ENCODE data around the gene RXRB.

RXRB gene

GRCh38 chr6:33211666-33212422 lies 11.4 kb upstream of the RXRB start:
- H4K20me1 ChIP-seq (ENCODE audit: insufficient read depth, low read length) = no peaks in the 10 kb centered on the region
- H3K4me3 ChIP-seq (ENCODE audit: low read depth, low read length, poor library complexity, severe bottlenecking) = no peak overlapping the region
- H3K36me3 ChIP-seq (ENCODE audit: insufficient read depth, low read length) = peaks cover 14% of the 10 kb centered on the region
- no peaks in the 10 kb centered on the region for H3K79me2 ChIP-seq (ENCODE audit: insufficient read depth, low read length)
- no peaks in the 10 kb centered on the region for H3K27me3 ChIP-seq (ENCODE audit: insufficient read depth, low read length)
- H3K9me2 ChIP-seq (ENCODE audit: low read depth, low read length) = no peaks in the 10 kb centered on the region
- no peak overlapping the region for H3K4me2 ChIP-seq (ENCODE audit: low read length)
- no peaks in the 10 kb centered on the region for H3K9me3 ChIP-seq (ENCODE audit: low read length)
- H3K4me1 ChIP-seq (ENCODE audit: insufficient read depth, low read length, severe bottlenecking) = peaks cover 19% of the 10 kb centered on the region
- H3K27ac ChIP-seq (ENCODE audit: low read depth, low read length, poor library complexity, severe bottlenecking) = no peak overlapping the region
- TF ChIP-seq EZH2 (IDR thresholded peaks at IDR 0.05; ENCODE audit: borderline replicate concordance, low read length) = no peak
- TF ChIP-seq, protein P1, sequence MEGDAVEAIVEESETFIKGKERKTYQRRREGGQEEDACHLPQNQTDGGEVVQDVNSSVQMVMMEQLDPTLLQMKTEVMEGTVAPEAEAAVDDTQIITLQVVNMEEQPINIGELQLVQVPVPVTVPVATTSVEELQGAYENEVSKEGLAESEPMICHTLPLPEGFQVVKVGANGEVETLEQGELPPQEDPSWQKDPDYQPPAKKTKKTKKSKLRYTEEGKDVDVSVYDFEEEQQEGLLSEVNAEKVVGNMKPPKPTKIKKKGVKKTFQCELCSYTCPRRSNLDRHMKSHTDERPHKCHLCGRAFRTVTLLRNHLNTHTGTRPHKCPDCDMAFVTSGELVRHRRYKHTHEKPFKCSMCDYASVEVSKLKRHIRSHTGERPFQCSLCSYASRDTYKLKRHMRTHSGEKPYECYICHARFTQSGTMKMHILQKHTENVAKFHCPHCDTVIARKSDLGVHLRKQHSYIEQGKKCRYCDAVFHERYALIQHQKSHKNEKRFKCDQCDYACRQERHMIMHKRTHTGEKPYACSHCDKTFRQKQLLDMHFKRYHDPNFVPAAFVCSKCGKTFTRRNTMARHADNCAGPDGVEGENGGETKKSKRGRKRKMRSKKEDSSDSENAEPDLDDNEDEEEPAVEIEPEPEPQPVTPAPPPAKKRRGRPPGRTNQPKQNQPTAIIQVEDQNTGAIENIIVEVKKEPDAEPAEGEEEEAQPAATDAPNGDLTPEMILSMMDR (IDR thresholded peaks at IDR 0.05; ENCODE audit: low read length) = no peak
- no peak overlapping the region for H2AFZ ChIP-seq (ENCODE audit: low read length)
- no peaks in the 10 kb centered on the region for H3F3A ChIP-seq (ENCODE audit: insufficient read depth, low read length)
- H3K9ac ChIP-seq (ENCODE audit: low read length) = no peak overlapping the region

- Histone ChIP-seq H3K27me3 (ENCODE audit: insufficient read depth, low read length) (no peaks in the 10 kb centered on the region), H3K4me1 (ENCODE audit: insufficient read depth, low read length, severe bottlenecking) (peaks cover 20% of the 10 kb centered on the region)
These were observed 10.7 kb upstream of the RXRB start for GRCh38 chr6:33211136-33211535.

GRCh38 chr6:33209856-33210255 lies 9.4 kb upstream of the RXRB start:
- peaks cover 28% of the 10 kb centered on the region for H3K4me1 ChIP-seq (ENCODE audit: insufficient read depth, low read length, severe bottlenecking)
- no peak for TF ChIP-seq EZH2 (IDR thresholded peaks at IDR 0.05; ENCODE audit: borderline replicate concordance, low read length)
- TF ChIP-seq, protein P1 (IDR thresholded peaks at IDR 0.05; ENCODE audit: low read length) = no peak
- H3K27me3 ChIP-seq (ENCODE audit: insufficient read depth, low read length) = no peaks in the 10 kb centered on the region
- H4K20me1 ChIP-seq (ENCODE audit: insufficient read depth, low read length) = no peaks in the 10 kb centered on the region
- H3K4me2 ChIP-seq (ENCODE audit: low read length) = no peak overlapping the region
- H3K9ac ChIP-seq (ENCODE audit: low read length) = no peak overlapping the region
- no peak overlapping the region for H2AFZ ChIP-seq (ENCODE audit: low read length)
- peaks cover 14% of the 10 kb centered on the region for H3K36me3 ChIP-seq (ENCODE audit: insufficient read depth, low read length)
- H3F3A ChIP-seq (ENCODE audit: insufficient read depth, low read length) = 0 out of 2 replicates have a peak, but pooled peaks cover 4% of the 10 kb centered on the region
- no peak overlapping the region for H3K4me3 ChIP-seq (ENCODE audit: low read depth, low read length, poor library complexity, severe bottlenecking)
- H3K9me2 ChIP-seq (ENCODE audit: low read depth, low read length) = no peaks in the 10 kb centered on the region
- no peaks in the 10 kb centered on the region for H3K79me2 ChIP-seq (ENCODE audit: insufficient read depth, low read length)
- H3K9me3 ChIP-seq (ENCODE audit: low read length) = no peaks in the 10 kb centered on the region
- no peak overlapping the region for H3K27ac ChIP-seq (ENCODE audit: low read depth, low read length, poor library complexity, severe bottlenecking)

More at GRCh38 chr6:33211136-33211535, 10.7 kb upstream of the RXRB start:
- Histone ChIP-seq H3K9me2 (ENCODE audit: low read depth, low read length) (no peaks in the 10 kb centered on the region), H3K36me3 (ENCODE audit: insufficient read depth, low read length) (peaks cover 14% of the 10 kb centered on the region), H3F3A (ENCODE audit: insufficient read depth, low read length) (no peaks in the 10 kb centered on the region), H4K20me1 (ENCODE audit: insufficient read depth, low read length) (no peaks in the 10 kb centered on the region), H3K9ac (ENCODE audit: low read length) (no peak overlapping the region), H3K4me2 (ENCODE audit: low read length) (no peak overlapping the region), H3K4me3 (ENCODE audit: low read depth, low read length, poor library complexity, severe bottlenecking) (no peak overlapping the region), H2AFZ (ENCODE audit: low read length) (no peak overlapping the region), H3K9me3 (ENCODE audit: low read length) (no peaks in the 10 kb centered on the region), H3K79me2 (ENCODE audit: insufficient read depth, low read length) (no peaks in the 10 kb centered on the region), H3K27ac (ENCODE audit: low read depth, low read length, poor library complexity, severe bottlenecking) (no peak overlapping the region)
- no peak for TF ChIP-seq EZH2 (IDR thresholded peaks at IDR 0.05; ENCODE audit: borderline replicate concordance, low read length)
- TF ChIP-seq, protein P1 (IDR thresholded peaks at IDR 0.05; ENCODE audit: low read length) = no peak
